Stimulated activated CD4-positive, alpha-beta T cell treated with anti-CD3 and anti-CD28 coated beads, Interleukin-4, amount 100 ng/mL, for 48 hours (primary cell): ENCODE results near the gene CSGALNACT2.

Experiments
- DNase-seq, 2 donors: peaks; one replicate each; pipeline ENCODE4 v3.0.0-alpha.2; 2020; ENCODE audit warnings: low read depth in 2 of 2

CSGALNACT2 gene

GRCh38 chr10:43111921-43112607, 26.2 kb upstream of the CSGALNACT2 start:
- no peak for DNase-seq

GRCh38 chr10:43112608-43112961, 25.7 kb upstream of the CSGALNACT2 start:
- DNase-seq, result no peak

GRCh38 chr10:43113201-43114087, 24.8 kb upstream of the CSGALNACT2 start:
- DNase-seq, result no peak

- DNase-seq, result no peak
These were observed 24.0 kb upstream of the CSGALNACT2 start for GRCh38 chr10:43114088-43114742.

GRCh38 chr10:43114743-43115611, 23.3 kb upstream of the CSGALNACT2 start:
- no peak for DNase-seq

GRCh38 chr10:43115881-43116595, 22.2 kb upstream of the CSGALNACT2 start:
- no peak for DNase-seq

- DNase-seq, result no peak
These were observed 21.6 kb upstream of the CSGALNACT2 start for GRCh38 chr10:43116596-43116995.

- DNase-seq, result no peak
These were observed 21.0 kb upstream of the CSGALNACT2 start for GRCh38 chr10:43117031-43117776.

GRCh38 chr10:43117777-43118583, 20.3 kb upstream of the CSGALNACT2 start:
- no peak for DNase-seq

- DNase-seq, result no peak
These were observed 19.4 kb upstream of the CSGALNACT2 start for GRCh38 chr10:43118631-43119415.

- no peak for DNase-seq
These were observed 18.7 kb upstream of the CSGALNACT2 start for GRCh38 chr10:43119416-43120115.

GRCh38 chr10:43120116-43120928, 17.9 kb upstream of the CSGALNACT2 start:
- DNase-seq, result no peak

GRCh38 chr10:43120929-43121314, 17.3 kb upstream of the CSGALNACT2 start:
- peak; percentile 24 to 58 for DNase-seq

GRCh38 chr10:43121444-43121843, 16.8 kb upstream of the CSGALNACT2 start:
- DNase-seq, result no peak

GRCh38 chr10:43122096-43122495, 16.1 kb upstream of the CSGALNACT2 start:
- no peak for DNase-seq

GRCh38 chr10:43122826-43123225, 15.4 kb upstream of the CSGALNACT2 start:
- no peak for DNase-seq
